NB4 (cell line): ENCODE results near the gene FABP6.
A peak's percentile ranks its signal among the peaks of the same experiment; 100 is the strongest.
"Not testable (repeated sequence)": the region's sequence is repeated elsewhere in the genome, so short reads cannot be mapped to it uniquely, and the experiment has no call there.

Source experiments
- DNase-seq: peaks from one replicate; pipeline ENCODE4 v3.0.0; 2010; ENCODE audit warnings: low read depth
- H3K4me3 ChIP-seq: one replicate; pipeline ENCODE4 v1.5.1; 2011; ENCODE audit warnings: mild to moderate bottlenecking, low read depth, low read length, moderate library complexity
- MYC ChIP-seq: IDR thresholded peaks from 2 replicates; pipeline ENCODE4 v1.6.1; 2011; ENCODE audit warnings: low read depth, low read length
- POLR2A ChIP-seq: IDR thresholded peaks from 2 replicates; pipeline ENCODE4 v1.6.1; 2011; ENCODE audit warnings: mild to moderate bottlenecking; ENCODE audit not compliant: insufficient read length; ENCODE audit errors: extremely low read depth
- TF ChIP-seq, protein P1 (sequence below): IDR thresholded peaks from 2 replicates; pipeline ENCODE4 v1.6.1; 2011; ENCODE audit warnings: low read depth, low read length
- TF ChIP-seq, protein P2 (sequence below): IDR thresholded peaks from one replicate; pipeline ENCODE4 v1.5.1; 2012; ENCODE audit warnings: low read depth, low read length

The FABP6 gene

DNA sequence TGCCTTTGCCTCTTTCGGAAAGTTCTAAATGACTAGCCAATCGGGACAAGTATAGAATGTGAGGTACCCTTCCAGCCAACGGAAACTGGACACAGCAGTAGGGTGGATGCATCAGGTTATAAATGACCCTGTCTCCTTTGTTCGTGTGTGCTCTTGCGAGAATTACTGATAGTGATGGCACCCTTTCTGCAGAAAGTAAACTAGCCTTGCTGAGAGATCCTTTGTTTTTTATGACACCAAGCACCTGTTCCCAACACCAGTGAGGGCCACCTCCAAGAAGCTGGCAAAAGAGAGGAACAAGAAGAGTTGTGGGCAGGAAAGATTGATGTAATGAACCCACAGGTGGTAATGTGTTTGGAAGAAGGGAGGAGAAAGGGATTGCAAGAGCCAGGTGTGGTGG is 42.8 kb upstream of the FABP6 start:
- TF ChIP-seq, protein P1, sequence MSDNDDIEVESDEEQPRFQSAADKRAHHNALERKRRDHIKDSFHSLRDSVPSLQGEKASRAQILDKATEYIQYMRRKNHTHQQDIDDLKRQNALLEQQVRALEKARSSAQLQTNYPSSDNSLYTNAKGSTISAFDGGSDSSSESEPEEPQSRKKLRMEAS, result no peak
- TF ChIP-seq POLR2A, result no peak
- TF ChIP-seq, protein P2, sequence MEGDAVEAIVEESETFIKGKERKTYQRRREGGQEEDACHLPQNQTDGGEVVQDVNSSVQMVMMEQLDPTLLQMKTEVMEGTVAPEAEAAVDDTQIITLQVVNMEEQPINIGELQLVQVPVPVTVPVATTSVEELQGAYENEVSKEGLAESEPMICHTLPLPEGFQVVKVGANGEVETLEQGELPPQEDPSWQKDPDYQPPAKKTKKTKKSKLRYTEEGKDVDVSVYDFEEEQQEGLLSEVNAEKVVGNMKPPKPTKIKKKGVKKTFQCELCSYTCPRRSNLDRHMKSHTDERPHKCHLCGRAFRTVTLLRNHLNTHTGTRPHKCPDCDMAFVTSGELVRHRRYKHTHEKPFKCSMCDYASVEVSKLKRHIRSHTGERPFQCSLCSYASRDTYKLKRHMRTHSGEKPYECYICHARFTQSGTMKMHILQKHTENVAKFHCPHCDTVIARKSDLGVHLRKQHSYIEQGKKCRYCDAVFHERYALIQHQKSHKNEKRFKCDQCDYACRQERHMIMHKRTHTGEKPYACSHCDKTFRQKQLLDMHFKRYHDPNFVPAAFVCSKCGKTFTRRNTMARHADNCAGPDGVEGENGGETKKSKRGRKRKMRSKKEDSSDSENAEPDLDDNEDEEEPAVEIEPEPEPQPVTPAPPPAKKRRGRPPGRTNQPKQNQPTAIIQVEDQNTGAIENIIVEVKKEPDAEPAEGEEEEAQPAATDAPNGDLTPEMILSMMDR, result no peak
- no peak for TF ChIP-seq MYC
- H3K4me3 ChIP-seq, result no peak overlapping the region
- DNase-seq, result no peak

DNA sequence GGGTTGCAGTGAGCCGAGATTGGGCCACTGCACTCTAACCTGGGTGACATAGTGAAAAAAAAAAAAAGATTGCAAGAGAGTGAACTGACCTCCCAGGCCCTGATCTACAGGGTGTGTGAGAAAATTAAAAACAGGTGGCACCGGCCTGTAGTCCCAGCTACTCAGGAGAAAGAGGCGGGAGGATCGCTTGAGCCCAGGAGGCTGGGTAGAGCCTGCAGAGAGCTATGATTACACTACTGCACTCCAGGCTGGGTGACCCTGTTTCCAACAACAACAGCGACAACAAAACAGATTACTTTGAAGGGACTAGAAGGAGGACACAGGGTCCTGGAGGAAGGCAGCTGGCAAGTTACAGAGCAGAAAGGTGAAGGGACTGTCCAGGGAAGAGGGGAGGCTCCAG is 42.2 kb upstream of the FABP6 start:
- no peak for TF ChIP-seq MYC
- TF ChIP-seq POLR2A, result no peak
- TF ChIP-seq, protein P1, result no peak
- TF ChIP-seq, protein P2, result no peak
- no peak for DNase-seq
- H3K4me3 ChIP-seq, result no peak overlapping the region

DNA sequence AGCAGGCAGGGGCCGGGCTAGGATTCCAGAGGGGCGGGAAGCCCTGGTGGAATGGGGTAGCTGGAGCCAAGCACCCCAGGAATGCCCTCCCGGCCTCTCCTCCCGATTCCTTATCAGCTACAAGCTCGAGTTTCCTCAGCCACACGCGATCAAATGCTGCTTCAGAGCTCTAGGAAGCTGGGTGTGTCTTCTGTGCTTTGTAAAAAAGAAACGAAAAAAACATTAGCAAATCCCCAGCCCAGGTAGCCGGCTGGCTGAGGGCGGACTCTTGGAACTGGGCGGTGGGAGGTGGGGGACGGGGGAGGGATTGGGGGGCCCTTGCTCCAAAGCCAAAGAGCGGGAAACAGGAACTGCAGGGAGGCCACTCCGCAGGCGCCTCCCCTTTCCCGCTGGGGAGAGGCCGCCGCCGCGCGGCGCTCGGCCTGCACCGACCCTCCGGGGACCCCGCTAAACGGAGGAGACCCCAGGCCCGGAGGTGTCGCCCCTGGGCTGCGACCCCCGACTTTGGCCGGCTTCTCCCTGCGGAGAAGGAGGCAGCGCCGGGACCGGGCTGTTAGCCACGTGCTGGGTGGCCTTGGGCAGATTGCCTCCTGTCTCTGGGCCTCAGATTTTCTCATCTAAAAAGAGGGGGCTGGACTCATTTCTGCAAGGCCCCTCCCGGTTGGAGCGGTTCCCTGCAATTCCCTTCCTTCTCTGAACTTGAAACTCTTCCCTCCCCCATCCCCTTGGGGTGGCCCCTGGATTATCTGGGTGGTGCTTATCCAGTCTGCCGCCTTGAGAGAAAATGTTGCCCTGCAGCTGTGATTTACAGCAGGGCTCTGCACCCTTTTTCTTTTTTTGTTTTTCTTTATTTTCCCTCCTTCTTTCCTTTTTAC is 40.9 kb upstream of the FABP6 start:
- TF ChIP-seq POLR2A (no peak), MYC (no peak)
- TF ChIP-seq, protein P1, result no peak
- TF ChIP-seq, protein P2, result no peak
- peak overlapping the region; percentile 25 for H3K4me3 ChIP-seq
- DNase-seq, result peak; percentile 41

DNA sequence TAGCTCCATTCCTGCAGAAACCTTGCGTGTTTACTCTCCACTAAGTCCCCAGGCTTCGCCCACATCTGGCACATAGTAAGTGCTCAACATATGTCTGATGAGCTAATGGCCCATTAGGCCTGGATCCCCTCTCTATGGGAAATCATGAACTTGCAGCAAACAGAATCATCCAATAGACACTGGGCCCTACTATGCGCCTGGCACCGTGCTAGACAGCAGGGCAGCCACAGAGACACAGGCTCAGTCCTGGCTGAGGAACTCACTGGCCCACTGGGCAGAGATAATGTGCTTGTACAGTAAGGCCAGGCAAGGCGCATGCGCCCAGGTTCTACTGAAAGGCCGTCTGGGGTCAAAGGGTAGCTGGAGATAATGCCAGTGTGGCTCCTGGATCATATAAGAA is 36.9 kb upstream of the FABP6 start:
- TF ChIP-seq POLR2A, result no peak
- no peak overlapping the region for H3K4me3 ChIP-seq
- no peak for DNase-seq

DNA sequence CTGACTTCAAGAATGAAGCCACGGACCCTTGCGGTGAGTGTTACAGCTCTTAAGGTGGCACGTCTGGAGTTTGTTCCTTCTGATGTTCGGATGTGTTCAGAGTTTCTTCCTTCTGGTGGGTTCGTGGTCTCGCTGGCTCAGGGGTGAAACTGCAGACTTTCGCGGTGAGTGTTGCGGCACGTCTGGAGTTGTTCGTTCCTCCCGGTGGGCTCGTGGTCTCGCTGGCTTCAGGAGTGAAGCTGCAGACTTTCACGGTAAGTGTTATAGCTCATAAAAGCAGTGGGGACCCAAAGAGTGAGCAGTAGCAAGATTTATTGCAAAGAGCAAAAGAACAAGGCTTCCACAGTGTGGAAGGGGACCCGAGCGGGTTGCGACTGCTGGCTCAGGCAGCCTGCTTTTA is 36.2 kb upstream of the FABP6 start:
- peak; percentile 15 for DNase-seq
- H3K4me3 ChIP-seq, result not testable (repeated sequence)

DNA sequence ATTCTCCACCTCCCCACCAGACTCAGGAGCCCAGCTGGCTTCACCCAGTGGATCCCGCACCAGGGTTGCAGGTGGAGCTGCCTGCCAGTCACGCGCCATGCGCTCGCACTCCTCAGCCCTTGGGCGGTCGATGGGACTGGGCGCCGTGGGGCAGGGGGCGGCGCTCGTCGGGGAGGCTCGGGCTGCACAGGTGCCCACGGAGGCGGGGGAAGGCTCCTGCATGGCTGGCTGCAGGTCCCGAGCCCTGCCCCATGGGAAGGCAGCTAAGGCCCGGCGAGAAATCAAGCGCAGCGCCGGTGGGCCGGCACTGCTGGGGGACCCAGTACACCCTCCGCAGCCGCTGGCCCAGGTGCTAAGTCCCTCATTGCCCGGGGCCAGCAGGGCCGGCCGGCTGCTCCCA is 35.5 kb upstream of the FABP6 start:
- not testable (repeated sequence) for DNase-seq, H3K4me3 ChIP-seq

DNA sequence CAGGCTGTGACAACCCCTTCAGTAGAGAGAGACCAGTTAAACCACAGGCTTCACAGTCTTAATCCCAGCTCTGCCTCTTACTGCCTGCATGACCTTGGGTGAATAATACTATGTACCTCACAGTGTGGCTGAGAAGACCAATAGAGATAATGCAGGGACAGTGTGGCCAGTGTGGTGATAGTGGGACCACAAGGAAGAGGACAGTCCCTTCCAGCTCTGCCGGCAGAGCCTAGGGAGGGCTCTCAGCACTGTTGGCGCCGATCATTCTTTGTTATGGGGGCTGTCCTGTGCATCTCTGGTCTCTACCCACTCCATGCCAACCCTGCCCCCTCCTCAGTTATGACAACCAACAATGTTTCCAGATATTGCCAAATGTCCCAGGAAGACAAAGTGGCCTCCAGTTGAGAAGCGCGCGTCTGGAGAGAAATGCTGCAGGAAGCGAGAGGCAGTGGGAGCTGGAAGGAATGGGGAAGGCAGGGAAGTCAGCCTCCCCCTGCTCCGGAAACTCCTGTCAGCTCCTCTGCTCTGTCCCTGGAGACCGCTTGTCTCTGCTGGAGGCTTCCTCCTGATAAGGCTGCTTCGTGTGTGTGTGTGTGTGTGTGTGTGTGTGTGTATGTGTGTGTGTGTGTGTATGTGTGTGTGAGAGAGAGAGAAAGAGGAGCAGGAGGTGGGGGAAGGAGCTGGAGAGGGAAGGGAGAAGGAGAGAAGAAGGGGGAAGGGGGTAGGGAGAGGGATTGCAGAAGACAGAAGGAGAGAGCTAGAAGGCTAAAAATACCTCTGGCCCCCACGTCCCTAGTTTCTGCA is 31.8 kb upstream of the FABP6 start:
- peak overlapping the region; percentile 21 for H3K4me3 ChIP-seq
- DNase-seq, result peak; percentile 93
- TF ChIP-seq, protein P2, result no peak
- TF ChIP-seq, protein P1, result 0 out of 2 replicates have a peak, but pooled peaks have one; percentile 11
- no peak for TF ChIP-seq POLR2A
- TF ChIP-seq MYC, result no peak
